ENCODE measurements around the gene PRDM15.

DNA sequence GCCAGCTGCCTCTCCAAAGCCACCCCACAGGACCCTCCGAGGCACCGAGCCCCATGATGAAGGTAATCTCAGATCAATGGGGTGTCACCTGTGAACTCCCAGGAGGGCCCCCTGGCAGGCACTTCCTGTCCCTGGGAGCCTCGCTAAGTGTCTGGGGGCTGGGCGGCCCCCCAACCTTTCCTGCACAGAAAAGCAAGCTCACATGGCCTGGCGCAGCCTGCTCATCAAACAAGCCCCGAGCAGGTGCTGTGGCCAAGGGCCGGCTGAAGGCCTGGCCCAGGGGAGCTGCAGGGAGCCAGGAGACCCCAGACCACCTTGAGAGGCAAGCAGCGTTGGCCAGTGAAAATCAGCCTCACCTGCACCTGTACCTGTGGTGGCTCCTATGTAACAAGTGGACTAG lies 115.1 kb downstream of the PRDM15 start:
- TF ChIP-seq, protein P1, sequence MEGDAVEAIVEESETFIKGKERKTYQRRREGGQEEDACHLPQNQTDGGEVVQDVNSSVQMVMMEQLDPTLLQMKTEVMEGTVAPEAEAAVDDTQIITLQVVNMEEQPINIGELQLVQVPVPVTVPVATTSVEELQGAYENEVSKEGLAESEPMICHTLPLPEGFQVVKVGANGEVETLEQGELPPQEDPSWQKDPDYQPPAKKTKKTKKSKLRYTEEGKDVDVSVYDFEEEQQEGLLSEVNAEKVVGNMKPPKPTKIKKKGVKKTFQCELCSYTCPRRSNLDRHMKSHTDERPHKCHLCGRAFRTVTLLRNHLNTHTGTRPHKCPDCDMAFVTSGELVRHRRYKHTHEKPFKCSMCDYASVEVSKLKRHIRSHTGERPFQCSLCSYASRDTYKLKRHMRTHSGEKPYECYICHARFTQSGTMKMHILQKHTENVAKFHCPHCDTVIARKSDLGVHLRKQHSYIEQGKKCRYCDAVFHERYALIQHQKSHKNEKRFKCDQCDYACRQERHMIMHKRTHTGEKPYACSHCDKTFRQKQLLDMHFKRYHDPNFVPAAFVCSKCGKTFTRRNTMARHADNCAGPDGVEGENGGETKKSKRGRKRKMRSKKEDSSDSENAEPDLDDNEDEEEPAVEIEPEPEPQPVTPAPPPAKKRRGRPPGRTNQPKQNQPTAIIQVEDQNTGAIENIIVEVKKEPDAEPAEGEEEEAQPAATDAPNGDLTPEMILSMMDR (IDR thresholded peaks at IDR 0.05 in 2 of 3, conservative IDR thresholded peaks at IDR 0.05 in 1 of 3; ENCODE audit: borderline replicate concordance in 1 of 3, insufficient read depth in 1 of 3, low read depth in 2 of 3, low read length in 2 of 3): no peak
- TF ChIP-seq ELF1 (IDR thresholded peaks at IDR 0.05; ENCODE audit: borderline replicate concordance, low read depth) (no peak), JUND (IDR thresholded peaks at IDR 0.05) (no peak), POLR2A (IDR thresholded peaks at IDR 0.05; ENCODE audit: borderline replicate concordance, extremely low read depth, insufficient read depth, insufficient read length) (no peak), RAD21 (IDR thresholded peaks at IDR 0.05; ENCODE audit: low read depth) (no peak), EZH2phosphoT487 (IDR thresholded peaks at IDR 0.05; ENCODE audit: borderline replicate concordance) (no peak), EGR1 (IDR thresholded peaks at IDR 0.05; ENCODE audit: low read depth) (no peak), YY1 (IDR thresholded peaks at IDR 0.05; ENCODE audit: extremely low read depth, insufficient replicate concordance, low read depth, low read length) (no peak), POLR2AphosphoS5 (IDR thresholded peaks at IDR 0.05; ENCODE audit: low read depth, low read length) (no peak)
- TF ChIP-seq, protein P2, sequence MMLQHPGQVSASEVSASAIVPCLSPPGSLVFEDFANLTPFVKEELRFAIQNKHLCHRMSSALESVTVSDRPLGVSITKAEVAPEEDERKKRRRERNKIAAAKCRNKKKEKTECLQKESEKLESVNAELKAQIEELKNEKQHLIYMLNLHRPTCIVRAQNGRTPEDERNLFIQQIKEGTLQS (IDR thresholded peaks at IDR 0.05): no peak
- TF ChIP-seq, protein P3, sequence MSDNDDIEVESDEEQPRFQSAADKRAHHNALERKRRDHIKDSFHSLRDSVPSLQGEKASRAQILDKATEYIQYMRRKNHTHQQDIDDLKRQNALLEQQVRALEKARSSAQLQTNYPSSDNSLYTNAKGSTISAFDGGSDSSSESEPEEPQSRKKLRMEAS (IDR thresholded peaks at IDR 0.05): no peak
